HL-60/S4 treated with phorbol 12-myristate 13-acetate at 8.2 ng/mL for 4 days and 3 days (cell line): Measurements from ENCODE around the gene INA.
"Not testable (repeated sequence)": the region's sequence is repeated elsewhere in the genome, so short reads cannot be mapped to it uniquely, and the experiment has no call there.

ENCODE experiments used
- in situ Hi-C: fragments of 300-500 bp; cut with MboI; formaldehyde crosslinking; loops from 2 replicates; pipeline ENCODE4 v1.15.0; 2022; ENCODE audit warnings: low sequenced_read_pairs

The INA gene

GRCh38 chr10:103276896-103277712 is at the start of gene INA:
TSS of gene INA (plus strand) at chr10:103277138. CDS start at chr10:103277212, 74 bp downstream.
- in situ Hi-C loops, result no loop called here

GRCh38 chr10:103227416-103227815 is 49.5 kb upstream of the INA start:
- in situ Hi-C loops, result no loop called here

GRCh38 chr10:103231047-103231551 is 45.8 kb upstream of the INA start:
- in situ Hi-C loops, result no loop called here

- in situ Hi-C loops, result no loop called here
Observed at GRCh38 chr10:103232131-103232673, 44.7 kb upstream of the INA start.

- in situ Hi-C loops, result no loop called here
Observed at GRCh38 chr10:103232772-103233488, 44.0 kb upstream of the INA start.

GRCh38 chr10:103235775-103236174 is 41.2 kb upstream of the INA start:
- in situ Hi-C loops, result no loop called here

- in situ Hi-C loops, result no loop called here
Observed at GRCh38 chr10:103238506-103239252, 38.3 kb upstream of the INA start.

GRCh38 chr10:103241262-103242011 is 35.5 kb upstream of the INA start:
- in situ Hi-C loops, result loop anchor here (10.0 kb wide), 1 partner anchor 327 kb away; the partner anchor contains the start of gene CNNM2

- in situ Hi-C loops, result loop anchor here (10.0 kb wide), 1 partner anchor 330 kb away; the partner anchor contains the start of gene CNNM2
Observed at GRCh38 chr10:103244666-103245271, 32.2 kb upstream of the INA start.

GRCh38 chr10:103245587-103245986 is 31.4 kb upstream of the INA start, which contains the start of gene RPEL1:
TSS of gene RPEL1 (plus strand) at chr10:103245887. CDS start at chr10:103245997, 110 bp downstream.
- in situ Hi-C loops, result loop anchor here (10.0 kb wide), 1 partner anchor 331 kb away; the partner anchor contains the start of gene CNNM2

- in situ Hi-C loops, result loop anchor here (10.0 kb wide), 1 partner anchor 332 kb away; the partner anchor contains the start of gene CNNM2
Observed at GRCh38 chr10:103246324-103246723, 30.6 kb upstream of the INA start.

- in situ Hi-C loops, result no loop called here
Observed at GRCh38 chr10:103254113-103254512, 22.8 kb upstream of the INA start.

GRCh38 chr10:103254538-103255325 is 22.2 kb upstream of the INA start:
- in situ Hi-C loops, result no loop called here

- in situ Hi-C loops, result no loop called here
Observed at GRCh38 chr10:103256613-103257012, 20.3 kb upstream of the INA start.

- in situ Hi-C loops, result no loop called here
Observed at GRCh38 chr10:103257812-103258211, 19.1 kb upstream of the INA start.

GRCh38 chr10:103258928-103259327 is 18.0 kb upstream of the INA start:
- in situ Hi-C loops, result not testable (repeated sequence)

- in situ Hi-C loops, result no loop called here
Observed at GRCh38 chr10:103259989-103260388, 16.9 kb upstream of the INA start.

- in situ Hi-C loops, result no loop called here
Observed at GRCh38 chr10:103262229-103262628, 14.7 kb upstream of the INA start.
